Parathyroid adenoma (tissue), 2 donors: ENCODE data around the gene KCNA10.
A peak's percentile ranks its signal among the peaks of the same experiment; 100 is the strongest.

Experiments
- H2AFZ ChIP-seq: fragments of 300-600 bp; sonication (generic); one replicate; pipeline ENCODE4 v1.7.0; 2017; ENCODE audit warnings: antibody characterized with exemption, mild to moderate bottlenecking
- H3K27ac ChIP-seq: fragments of 300-600 bp; sonication (generic); one replicate; pipeline ENCODE4 v1.7.0; 2017
- H3K27me3 ChIP-seq: fragments of 300-600 bp; sonication (generic); one replicate; pipeline ENCODE4 v1.7.0; 2017; ENCODE audit warnings: low read length; ENCODE audit not compliant: control insufficient read depth, insufficient read depth
- H3K36me3 ChIP-seq: fragments of 300-600 bp; sonication (generic); one replicate; pipeline ENCODE4 v1.7.0; 2017; ENCODE audit warnings: low read length; ENCODE audit not compliant: control insufficient read depth, insufficient read depth
- H3K4me1 ChIP-seq: fragments of 300-600 bp; sonication (generic); one replicate; pipeline ENCODE4 v1.7.0; 2017; ENCODE audit warnings: control low read depth
- H3K4me2 ChIP-seq: fragments of 300-600 bp; sonication (generic); one replicate; pipeline ENCODE4 v1.7.0; 2017; ENCODE audit warnings: low read length
- H3K4me3 ChIP-seq: fragments of 300-600 bp; sonication (generic); one replicate; pipeline ENCODE4 v1.7.0; 2017; ENCODE audit warnings: low read depth, low read length
- H3K79me2 ChIP-seq: fragments of 300-600 bp; sonication (generic); one replicate; pipeline ENCODE4 v1.7.0; 2017; ENCODE audit warnings: control low read depth
- H3K9ac ChIP-seq: fragments of 300-600 bp; sonication (generic); one replicate; pipeline ENCODE4 v1.7.0; 2017; ENCODE audit warnings: mild to moderate bottlenecking
- H3K9me3 ChIP-seq: fragments of 300-600 bp; sonication (generic); one replicate; pipeline ENCODE4 v1.7.0; 2017; ENCODE audit warnings: low read length; ENCODE audit not compliant: control insufficient read depth
- TF ChIP-seq, protein P1 (sequence below): fragments of 300-600 bp; sonication (generic); IDR thresholded peaks from one replicate; pipeline ENCODE4 v1.7.0; 2017; ENCODE audit warnings: antibody characterized with exemption, mild to moderate bottlenecking
- donor health status: primary hyperparathyroidism.

The KCNA10 gene

DNA sequence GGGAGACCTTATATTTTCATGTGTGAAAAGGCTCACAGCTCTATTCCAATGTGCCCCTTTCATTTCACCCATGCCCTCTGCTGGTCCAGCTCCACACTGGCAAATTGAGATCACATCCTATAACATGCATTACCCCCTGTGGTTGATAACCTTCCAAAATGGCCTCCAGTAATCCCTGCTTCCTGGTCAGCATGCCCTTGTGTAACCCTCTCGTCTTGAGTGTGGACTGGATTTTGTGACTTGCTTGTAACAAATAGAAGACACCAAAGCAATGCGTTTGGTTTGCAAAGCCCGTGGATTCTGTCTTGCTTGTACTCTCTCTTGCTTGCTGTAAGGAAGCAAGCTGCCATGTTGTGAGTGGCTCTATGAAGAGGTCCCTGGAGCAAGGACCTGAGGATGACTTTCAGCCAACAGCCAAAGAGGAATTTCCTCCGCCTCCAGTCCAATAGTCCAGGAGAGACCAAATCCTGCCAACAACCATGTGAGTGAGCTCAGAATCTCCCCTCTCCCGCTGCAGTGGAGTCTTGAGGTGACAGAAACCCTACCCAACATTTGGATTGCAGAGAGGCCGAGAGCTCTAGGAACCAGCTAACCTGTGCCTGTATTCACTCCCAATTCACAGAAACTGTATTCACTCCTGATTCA is 17.4 kb downstream of the KCNA10 start:
- no peak overlapping the region for H3K27ac ChIP-seq
- H3K9me3 ChIP-seq, result no peaks in the 10 kb centered on the region
- H3K4me2 ChIP-seq, result no peak overlapping the region
- no peaks in the 10 kb centered on the region for H3K79me2 ChIP-seq
- no peaks in the 10 kb centered on the region for H3K27me3 ChIP-seq
- TF ChIP-seq, protein P1, sequence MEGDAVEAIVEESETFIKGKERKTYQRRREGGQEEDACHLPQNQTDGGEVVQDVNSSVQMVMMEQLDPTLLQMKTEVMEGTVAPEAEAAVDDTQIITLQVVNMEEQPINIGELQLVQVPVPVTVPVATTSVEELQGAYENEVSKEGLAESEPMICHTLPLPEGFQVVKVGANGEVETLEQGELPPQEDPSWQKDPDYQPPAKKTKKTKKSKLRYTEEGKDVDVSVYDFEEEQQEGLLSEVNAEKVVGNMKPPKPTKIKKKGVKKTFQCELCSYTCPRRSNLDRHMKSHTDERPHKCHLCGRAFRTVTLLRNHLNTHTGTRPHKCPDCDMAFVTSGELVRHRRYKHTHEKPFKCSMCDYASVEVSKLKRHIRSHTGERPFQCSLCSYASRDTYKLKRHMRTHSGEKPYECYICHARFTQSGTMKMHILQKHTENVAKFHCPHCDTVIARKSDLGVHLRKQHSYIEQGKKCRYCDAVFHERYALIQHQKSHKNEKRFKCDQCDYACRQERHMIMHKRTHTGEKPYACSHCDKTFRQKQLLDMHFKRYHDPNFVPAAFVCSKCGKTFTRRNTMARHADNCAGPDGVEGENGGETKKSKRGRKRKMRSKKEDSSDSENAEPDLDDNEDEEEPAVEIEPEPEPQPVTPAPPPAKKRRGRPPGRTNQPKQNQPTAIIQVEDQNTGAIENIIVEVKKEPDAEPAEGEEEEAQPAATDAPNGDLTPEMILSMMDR, result no peak
- no peak overlapping the region for H3K9ac ChIP-seq
- no peaks in the 10 kb centered on the region for H3K4me1 ChIP-seq
- no peak overlapping the region for H2AFZ ChIP-seq
- no peak overlapping the region for H3K4me3 ChIP-seq
- no peaks in the 10 kb centered on the region for H3K36me3 ChIP-seq

- no peak overlapping the region for H2AFZ ChIP-seq
- H3K79me2 ChIP-seq, result no peaks in the 10 kb centered on the region
- TF ChIP-seq, protein P1, result no peak
- H3K9me3 ChIP-seq, result no peaks in the 10 kb centered on the region
- H3K4me3 ChIP-seq, result no peak overlapping the region
- H3K4me2 ChIP-seq, result no peak overlapping the region
- H3K27ac ChIP-seq, result no peak overlapping the region
- H3K27me3 ChIP-seq, result no peaks in the 10 kb centered on the region
- H3K36me3 ChIP-seq, result no peaks in the 10 kb centered on the region
- H3K4me1 ChIP-seq, result no peaks in the 10 kb centered on the region
- no peak overlapping the region for H3K9ac ChIP-seq
These were observed 20.7 kb downstream of the KCNA10 start for GRCh38 chr1:110498270-110498669.

- Histone ChIP-seq H2AFZ (no peak overlapping the region), H3K4me3 (no peak overlapping the region), H3K9ac (no peak overlapping the region), H3K9me3 (no peaks in the 10 kb centered on the region), H3K4me1 (no peaks in the 10 kb centered on the region), H3K79me2 (no peaks in the 10 kb centered on the region), H3K27ac (no peak overlapping the region), H3K27me3 (no peaks in the 10 kb centered on the region), H3K36me3 (no peaks in the 10 kb centered on the region), H3K4me2 (no peak overlapping the region)
- TF ChIP-seq, protein P1, result peak; percentile 82
These were observed 22.9 kb downstream of the KCNA10 start for GRCh38 chr1:110495926-110496600.

DNA sequence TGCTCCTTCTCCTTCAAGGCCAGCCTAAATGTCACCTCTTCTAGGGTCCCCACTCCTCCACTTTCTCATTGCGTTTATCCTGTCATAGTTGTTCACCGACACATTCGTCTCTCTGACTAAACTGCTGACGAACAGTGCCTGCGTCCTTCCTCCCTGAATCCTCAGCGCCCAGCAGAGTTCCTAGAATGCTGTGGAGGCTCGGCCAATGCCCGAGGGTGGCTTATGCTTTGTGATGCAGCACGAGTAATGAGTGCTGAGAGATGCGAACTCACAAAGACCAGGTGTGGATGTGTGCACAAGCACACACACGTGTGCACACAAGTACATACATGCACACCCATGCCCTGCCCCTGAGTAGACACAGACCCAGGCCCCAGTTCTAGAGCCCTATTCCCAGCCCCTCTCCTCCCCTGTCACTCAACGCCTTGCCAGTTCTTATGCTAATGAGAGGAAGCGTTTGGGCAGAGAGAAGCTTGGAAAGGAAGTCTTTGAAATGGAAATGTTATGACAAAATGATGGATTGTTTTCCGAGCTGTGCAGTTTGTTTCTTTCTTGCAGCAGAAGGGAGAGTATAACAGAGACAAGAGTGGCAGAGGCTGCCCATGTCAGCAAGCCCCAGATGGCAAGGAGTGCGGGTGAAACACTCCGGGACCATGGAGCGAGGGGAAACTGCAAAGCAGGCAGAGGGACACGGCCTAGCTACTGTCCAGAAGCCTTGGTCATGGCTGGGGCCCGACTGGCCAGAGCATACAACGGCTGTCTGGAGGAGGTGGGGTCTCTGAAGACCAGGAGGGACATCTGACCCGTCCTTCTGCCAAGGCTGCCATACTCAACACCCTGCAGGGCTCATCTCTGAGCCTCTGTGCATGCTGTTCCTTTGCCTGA is 24.2 kb downstream of the KCNA10 start:
- Histone ChIP-seq H3K4me1 (no peaks in the 10 kb centered on the region), H3K79me2 (no peaks in the 10 kb centered on the region), H3K9me3 (no peaks in the 10 kb centered on the region), H3K4me3 (no peak overlapping the region), H3K36me3 (no peaks in the 10 kb centered on the region), H3K27ac (no peak overlapping the region), H3K9ac (no peak overlapping the region), H3K4me2 (no peak overlapping the region), H3K27me3 (no peaks in the 10 kb centered on the region), H2AFZ (no peak overlapping the region)
- TF ChIP-seq, protein P1, result no peak
